GM23338 (cell line): ENCODE data around the gene DMRT1. TPM values are rescaled to one million over a fixed set of nuclear protein-coding genes. Genes with fewer than 3 reads are reported as not detected.

Experiments used
- ATAC-seq: fragments of 200-7000 bp; cut with Tn5 transposase; 3 replicates; pipeline ENCODE4 v1.9.1; 2020
- DNase-seq: peaks from one replicate; pipeline ENCODE4 v3.0.0-alpha.2; 2015; ENCODE audit warnings: low spot score
- H2AFZ ChIP-seq: fragments of 200-600 bp; sonication (generic); 2 replicates; pipeline ENCODE4 v1.8.0; 2016; ENCODE audit warnings: antibody characterized with exemption, mild to moderate bottlenecking, moderate library complexity
- H3F3A ChIP-seq: fragments of 200-600 bp; sonication (generic); replicated peaks from 2 replicates; pipeline ENCODE4 v1.8.0; 2017; ENCODE audit warnings: antibody characterized with exemption, mixed run types, low read depth
- H3K27ac ChIP-seq: fragments of 200-600 bp; sonication (generic); 2 replicates; pipeline ENCODE4 v1.6.1; 2016; ENCODE audit warnings: low read depth
- H3K27me3 ChIP-seq: fragments of 200-600 bp; sonication (generic); 2 replicates; pipeline ENCODE4 v1.8.0; 2016; ENCODE audit warnings: mild to moderate bottlenecking, mixed run types, moderate library complexity; ENCODE audit not compliant: insufficient read depth
- H3K36me3 ChIP-seq: fragments of 200-600 bp; sonication (generic); 2 replicates; pipeline ENCODE4 v1.8.0; 2016; ENCODE audit warnings: mild to moderate bottlenecking; ENCODE audit not compliant: insufficient read depth
- H3K4me1 ChIP-seq: fragments of 200-600 bp; sonication (generic); 2 replicates; pipeline ENCODE4 v1.8.0; 2016; ENCODE audit warnings: mild to moderate bottlenecking, moderate library complexity; ENCODE audit not compliant: insufficient read depth
- H3K4me2 ChIP-seq: fragments of 200-600 bp; sonication (generic); 2 replicates; pipeline ENCODE4 v1.7.1; 2017; ENCODE audit warnings: mixed run types
- H3K4me3 ChIP-seq: fragments of 200-600 bp; sonication (generic); 2 replicates; pipeline ENCODE4 v1.6.1; 2016; ENCODE audit warnings: mixed run types
- H3K79me2 ChIP-seq: fragments of 200-600 bp; sonication (generic); replicated peaks from 2 replicates; pipeline ENCODE4 v1.8.0; 2017; ENCODE audit warnings: mild to moderate bottlenecking; ENCODE audit not compliant: insufficient read depth
- H3K9me2 ChIP-seq: fragments of 200-600 bp; sonication (generic); 2 replicates; pipeline ENCODE4 v1.8.0; 2017; ENCODE audit not compliant: insufficient read depth
- H4K20me1 ChIP-seq: fragments of 200-600 bp; sonication (generic); replicated peaks from 2 replicates; pipeline ENCODE4 v1.8.0; 2017; ENCODE audit warnings: mild to moderate bottlenecking; ENCODE audit not compliant: insufficient read depth
- H3K27ac Mint-ChIP-seq: 2 replicates; pipeline ENCODE4 v1.8.0; 2020; ENCODE audit warnings: inconsistent platforms, mild to moderate bottlenecking, moderate library complexity, mixed read lengths
- H3K27me3 Mint-ChIP-seq: 3 replicates; pipeline ENCODE4 v1.8.0; 2022; ENCODE audit warnings: low read depth, mild to moderate bottlenecking, moderate library complexity, mixed read lengths, inconsistent platforms; ENCODE audit not compliant: insufficient read depth, poor library complexity
- H3K36me3 Mint-ChIP-seq: 3 replicates; pipeline ENCODE4 v1.8.0; 2021; ENCODE audit warnings: low read depth, mild to moderate bottlenecking, inconsistent platforms, moderate library complexity, mixed read lengths
- H3K4me1 Mint-ChIP-seq: 3 replicates; pipeline ENCODE4 v1.8.0; 2020; ENCODE audit warnings: mild to moderate bottlenecking, inconsistent platforms, mixed read lengths
- H3K4me3 Mint-ChIP-seq: 3 replicates; pipeline ENCODE4 v1.8.0; 2021; ENCODE audit warnings: moderate library complexity, mild to moderate bottlenecking, inconsistent platforms, mixed read lengths
- H3K9me3 Mint-ChIP-seq: 3 replicates; pipeline ENCODE4 v1.8.0; 2020; ENCODE audit warnings: moderate library complexity, mild to moderate bottlenecking, inconsistent platforms, mixed read lengths
- CREB1 ChIP-seq: fragments of 250-450 bp; sonication (Bioruptor Pico); IDR thresholded peaks from 2 replicates; pipeline ENCODE4 v1.5.0; 2020; ENCODE audit warnings: low read depth, mild to moderate bottlenecking, moderate library complexity
- CTCF ChIP-seq, 2 experiments: fragments of 200-600 bp in 1 of 2; sonication (generic) in 1 of 2; conservative IDR thresholded peaks; 2 replicates each; pipeline versions ENCODE4 v1.5.1 to v1.6.1; 2016 to 2017; ENCODE audit warnings: antibody characterized with exemption in 2 of 2, low read depth in 2 of 2, mild to moderate bottlenecking in 2 of 2, moderate library complexity in 1 of 2
- ETS1 ChIP-seq: IDR thresholded peaks from 2 replicates; pipeline ENCODE4 v1.6.1; 2016; ENCODE audit warnings: antibody characterized with exemption
- EZH2 ChIP-seq: fragments of 200-600 bp; sonication (generic); IDR thresholded peaks from one replicate; pipeline ENCODE4 v1.8.0; 2017; ENCODE audit warnings: antibody characterized with exemption, mild to moderate bottlenecking, low read depth; ENCODE audit not compliant: unreplicated experiment
- EZH2phosphoT487 ChIP-seq: fragments of 200-600 bp; sonication (generic); IDR thresholded peaks from one replicate; pipeline ENCODE4 v1.8.1; 2018; ENCODE audit warnings: antibody characterized with exemption; ENCODE audit not compliant: unreplicated experiment
- NANOG ChIP-seq: IDR thresholded peaks from 2 replicates; pipeline ENCODE4 v1.6.1; 2016; ENCODE audit warnings: antibody characterized with exemption, borderline replicate concordance
- POLR2AphosphoS5 ChIP-seq: IDR thresholded peaks from 2 replicates; pipeline ENCODE4 v1.6.1; 2016; ENCODE audit warnings: antibody characterized with exemption, low read depth
- REST ChIP-seq: IDR thresholded peaks from one replicate; pipeline ENCODE4 v1.6.1; 2018; ENCODE audit warnings: antibody characterized with exemption; ENCODE audit not compliant: unreplicated experiment
- STAT1 ChIP-seq: IDR thresholded peaks from one replicate; pipeline ENCODE4 v1.6.1; 2016; ENCODE audit warnings: antibody characterized with exemption; ENCODE audit not compliant: unreplicated experiment
- ZNF114 ChIP-seq: fragments of 250-450 bp; sonication (Bioruptor Pico); IDR thresholded peaks from 2 replicates; pipeline ENCODE4 v1.5.0; 2020; ENCODE audit warnings: mild to moderate bottlenecking, moderate library complexity
- ZNF331 ChIP-seq: fragments of 250-450 bp; sonication (Bioruptor Pico); IDR thresholded peaks from 2 replicates; pipeline ENCODE4 v1.5.0; 2020; ENCODE audit warnings: low read depth, mild to moderate bottlenecking, moderate library complexity
- polyA plus RNA-seq: library from polyadenylated mRNA; unstranded; fragments of >200 nt; fragmentation: Nextera tagmentation; extraction: Ambion mirVana; gene quantifications from 2 replicates; pipeline ENCODE4 v1.2.1, GENCODE V29; 2016
- total RNA-seq: library from RNA; depleted of rRNA; stranded (reverse); fragments of >200 nt; shearing (Covaris generic); gene quantifications from 2 replicates; pipeline ENCODE4 v1.2.3, GENCODE V29; 2014

Gene DMRT1
- total and polyA plus RNA-seq, 2 experiments from 2014 or later = not detected

GRCh38 chr9:920927-921326 is 79.4 kb downstream of the DMRT1 start:
- no peaks in the 10 kb centered on the region; the same call in 1 of the 2 replicates for H4K20me1 ChIP-seq
- no peaks in the 10 kb centered on the region for H3K36me3 ChIP-seq
- ATAC-seq (no peak), DNase-seq (no peak)
- Mint-ChIP-seq H3K4me3 (no peak overlapping the region), H3K27me3 (no peaks in the 10 kb centered on the region), H3K27ac (no peak overlapping the region), H3K9me3 (no peaks in the 10 kb centered on the region), H3K4me1 (no peaks in the 10 kb centered on the region), H3K36me3 (no peaks in the 10 kb centered on the region)
- H3K79me2 ChIP-seq = no peaks in the 10 kb centered on the region
- no peak overlapping the region for H3K4me2 ChIP-seq
- H3K27ac ChIP-seq = no peak overlapping the region
- H3K27me3 ChIP-seq = no peaks in the 10 kb centered on the region
- 0 out of 2 replicates have a peak, but pooled peaks cover 6% of the 10 kb centered on the region for H3K9me2 ChIP-seq
- no peak overlapping the region for H2AFZ ChIP-seq
- no peak for TF ChIP-seq POLR2AphosphoS5
- no peak for TF ChIP-seq ZNF331
- no peak for TF ChIP-seq STAT1
- no peak for TF ChIP-seq CTCF (conservative IDR thresholded peaks at IDR 0.05; ENCODE audit: low read depth in 2 of 2)
- no peak for TF ChIP-seq CREB1 (CRISPR knock-in tag)
- no peak for TF ChIP-seq ETS1
- no peak for TF ChIP-seq REST
- no peak for TF ChIP-seq EZH2
- TF ChIP-seq ZNF114 (CRISPR knock-in tag) = no peak
- H3K4me1 ChIP-seq = peaks cover 12% of the 10 kb centered on the region
- no peak overlapping the region for H3K4me3 ChIP-seq
- H3F3A ChIP-seq = no peaks in the 10 kb centered on the region

- H3K4me1 Mint-ChIP-seq = no peaks in the 10 kb centered on the region
- peaks cover 12% of the 10 kb centered on the region for H3K4me1 ChIP-seq
- TF ChIP-seq STAT1 (no peak), ZNF331 (no peak), POLR2AphosphoS5 (no peak), ZNF114 (CRISPR knock-in tag) (no peak), REST (no peak), EZH2phosphoT487 (no peak), NANOG (no peak), CTCF (conservative IDR thresholded peaks at IDR 0.05; ENCODE audit: low read depth in 2 of 2) (no peak), EZH2 (no peak), CREB1 (CRISPR knock-in tag) (no peak)
Measured at GRCh38 chr9:922171-922570, 80.7 kb downstream of the DMRT1 start.

More at GRCh38 chr9:922171-922570, 80.7 kb downstream of the DMRT1 start:
- Histone ChIP-seq H3K4me2 (no peak overlapping the region), H4K20me1 (no peaks in the 10 kb centered on the region), H2AFZ (no peak overlapping the region), H3K4me3 (no peak overlapping the region), H3K79me2 (no peaks in the 10 kb centered on the region), H3K27ac (no peak overlapping the region), H3K36me3 (no peaks in the 10 kb centered on the region), H3K9me2 (0 out of 2 replicates have a peak, but pooled peaks cover 6% of the 10 kb centered on the region), H3K27me3 (no peaks in the 10 kb centered on the region), H3F3A (no peaks in the 10 kb centered on the region)
- DNase-seq (no peak), ATAC-seq (no peak)
- no peak overlapping the region for H3K4me3 Mint-ChIP-seq
- no peaks in the 10 kb centered on the region for H3K36me3 Mint-ChIP-seq
- no peaks in the 10 kb centered on the region for H3K9me3 Mint-ChIP-seq
- H3K27ac Mint-ChIP-seq = no peak overlapping the region
- peaks cover 2% of the 10 kb centered on the region for H3K27me3 Mint-ChIP-seq
